SU-DHL-6 (cell line): ENCODE measurements around the gene TEX264.

ENCODE experiments used
- EZH2phosphoT487 ChIP-seq: fragments of 200-600 bp; sonication (generic), shearing (Covaris generic); conservative IDR thresholded peaks from 2 replicates; pipeline ENCODE4 v1.6.1; 2018; ENCODE audit warnings: mild to moderate bottlenecking, antibody characterized with exemption, low read length, moderate library complexity, mixed read lengths
- TF ChIP-seq, protein P1 (sequence below): fragments of 200-600 bp; sonication (generic); IDR thresholded peaks from one replicate; pipeline ENCODE4 v1.5.1; 2017; ENCODE audit warnings: antibody characterized with exemption, mild to moderate bottlenecking, low read length, moderate library complexity; ENCODE audit not compliant: insufficient read depth, poor library complexity, severe bottlenecking

DNA sequence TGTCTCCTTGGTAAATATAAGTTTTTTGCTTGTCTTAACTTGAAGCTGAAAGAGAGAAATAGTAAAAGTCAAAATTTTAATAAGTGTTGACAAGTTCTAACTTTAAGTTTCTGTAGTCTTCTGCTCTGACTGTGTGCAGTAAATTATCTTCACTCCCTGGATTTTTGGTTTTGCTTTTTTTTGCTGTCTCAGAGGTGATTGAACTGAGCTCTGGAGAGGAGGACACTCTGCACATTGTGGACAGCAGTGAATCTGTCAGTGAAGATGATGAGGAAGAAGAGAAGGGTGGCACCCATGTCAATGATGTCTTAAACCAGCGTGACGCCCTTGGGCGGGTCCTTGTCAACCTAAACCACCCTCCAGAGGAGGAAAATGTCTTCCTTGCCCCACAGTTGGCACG is 40.5 kb upstream of the TEX264 start:
- TF ChIP-seq EZH2phosphoT487: no peak
- TF ChIP-seq, protein P1, sequence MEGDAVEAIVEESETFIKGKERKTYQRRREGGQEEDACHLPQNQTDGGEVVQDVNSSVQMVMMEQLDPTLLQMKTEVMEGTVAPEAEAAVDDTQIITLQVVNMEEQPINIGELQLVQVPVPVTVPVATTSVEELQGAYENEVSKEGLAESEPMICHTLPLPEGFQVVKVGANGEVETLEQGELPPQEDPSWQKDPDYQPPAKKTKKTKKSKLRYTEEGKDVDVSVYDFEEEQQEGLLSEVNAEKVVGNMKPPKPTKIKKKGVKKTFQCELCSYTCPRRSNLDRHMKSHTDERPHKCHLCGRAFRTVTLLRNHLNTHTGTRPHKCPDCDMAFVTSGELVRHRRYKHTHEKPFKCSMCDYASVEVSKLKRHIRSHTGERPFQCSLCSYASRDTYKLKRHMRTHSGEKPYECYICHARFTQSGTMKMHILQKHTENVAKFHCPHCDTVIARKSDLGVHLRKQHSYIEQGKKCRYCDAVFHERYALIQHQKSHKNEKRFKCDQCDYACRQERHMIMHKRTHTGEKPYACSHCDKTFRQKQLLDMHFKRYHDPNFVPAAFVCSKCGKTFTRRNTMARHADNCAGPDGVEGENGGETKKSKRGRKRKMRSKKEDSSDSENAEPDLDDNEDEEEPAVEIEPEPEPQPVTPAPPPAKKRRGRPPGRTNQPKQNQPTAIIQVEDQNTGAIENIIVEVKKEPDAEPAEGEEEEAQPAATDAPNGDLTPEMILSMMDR: no peak
